NT2/D1 (cell line): ENCODE results near the gene PGK2.

ENCODE experiments used
- YY1 ChIP-seq: IDR thresholded peaks from 2 replicates; pipeline ENCODE4 v1.6.1; 2011; ENCODE audit not compliant: insufficient read length, insufficient read depth
- ZNF274 ChIP-seq: IDR thresholded peaks from 2 replicates; pipeline ENCODE4 v1.6.1; 2011; ENCODE audit warnings: mild to moderate bottlenecking, low read depth, low read length

DNA sequence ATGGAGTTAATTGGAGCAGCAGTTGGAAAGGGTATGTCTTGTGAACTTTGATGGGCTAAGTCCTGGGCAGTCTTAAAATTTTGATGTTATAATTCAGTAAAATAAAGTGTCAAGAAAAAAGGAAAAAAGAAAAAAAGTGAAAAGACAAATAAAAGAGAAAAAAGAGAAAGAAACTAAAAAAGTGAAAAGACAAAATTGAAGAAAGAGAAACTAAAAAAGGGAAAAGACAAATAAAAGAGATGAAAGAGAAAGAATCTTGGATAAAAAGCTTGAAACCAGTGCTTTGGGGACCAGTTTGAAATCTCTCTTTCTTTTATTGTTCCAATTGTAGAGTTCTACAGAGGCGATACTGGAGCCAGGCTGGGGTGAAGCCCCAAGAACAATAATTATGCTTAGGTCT lies 12.0 kb upstream of the PGK2 start:
- TF ChIP-seq ZNF274 (no peak), YY1 (no peak)
